Common myeloid progenitor, CD34-positive (primary cell): ENCODE measurements around the gene MANSC1.

Experiments
- CTCF ChIA-PET: fragments of 350-600 bp; sonication (Branson Sonifier 250); formaldehyde crosslinking; loops from one replicate; lab custom pipeline; 2021; ENCODE audit warnings: antibody characterized with exemption; lab: Charles Lee
- POLR2A ChIA-PET: fragments of 350-600 bp; sonication (Branson Sonifier 250); formaldehyde crosslinking; loops from one replicate; lab custom pipeline; 2021; ENCODE audit warnings: antibody characterized with exemption; lab: Charles Lee
- DNase-seq, 3 donors: peaks; one replicate each; pipeline versions ENCODE4 v3.0.0 to v3.0.0-alpha.2; 2013
- H3K27ac ChIP-seq, 2 experiments: 1 replicate in 1 of 2; 2 replicates in 1 of 2; pipeline ENCODE4 v1.7.0; 2013; ENCODE audit warnings: inconsistent platforms in 2 of 2, low read length in 2 of 2, mild to moderate bottlenecking in 2 of 2, low read depth in 1 of 2, moderate library complexity in 1 of 2; ENCODE audit not compliant: severe bottlenecking in 2 of 2, insufficient read depth in 1 of 2, poor library complexity in 1 of 2
- H3K27me3 ChIP-seq, 5 experiments: replicated peaks in 2 of 5; 1 replicate in 3 of 5; 2 replicates in 2 of 5; pipeline versions ENCODE4 v1.6.1 to v1.7.0; 2013; ENCODE audit warnings: low read length in 4 of 5, mild to moderate bottlenecking in 2 of 5, moderate library complexity in 2 of 5, inconsistent platforms in 1 of 5; ENCODE audit not compliant: insufficient read depth in 5 of 5, control insufficient read depth in 4 of 5
- H3K36me3 ChIP-seq, 4 experiments: 1 replicate in 2 of 4; 2 replicates in 2 of 4; pipeline versions ENCODE4 v1.6.1 to v1.7.0; 2013; ENCODE audit warnings: low read length in 3 of 4, control low read depth in 1 of 4, mild to moderate bottlenecking in 1 of 4; ENCODE audit not compliant: control insufficient read depth in 4 of 4, insufficient read depth in 4 of 4
- H3K4me1 ChIP-seq, 4 experiments: 1 replicate in 3 of 4; 2 replicates in 1 of 4; pipeline versions ENCODE4 v1.6.1 to v1.7.1; 2013; ENCODE audit warnings: low read length in 3 of 4, mild to moderate bottlenecking in 3 of 4, control low read depth in 1 of 4, inconsistent platforms in 1 of 4, moderate library complexity in 1 of 4; ENCODE audit not compliant: control insufficient read depth in 4 of 4, insufficient read depth in 4 of 4; ENCODE audit errors: control extremely low read depth in 1 of 4
- H3K4me3 ChIP-seq, 7 experiments: 1 replicate in 4 of 7; 2 replicates in 3 of 7; pipeline versions ENCODE4 v1.5.1 to v1.7.0; 2013; ENCODE audit warnings: mild to moderate bottlenecking in 7 of 7, low read length in 6 of 7, moderate library complexity in 6 of 7, inconsistent platforms in 2 of 7, low read depth in 2 of 7, control low read depth in 1 of 7; ENCODE audit not compliant: insufficient read depth in 4 of 7, control insufficient read depth in 1 of 7; ENCODE audit errors: extremely low read depth in 1 of 7
- H3K9me3 ChIP-seq, 5 experiments: 1 replicate in 4 of 5; 2 replicates in 1 of 5; pipeline versions ENCODE4 v1.6.1 to v1.7.1; 2013; ENCODE audit warnings: low read length in 4 of 5, mild to moderate bottlenecking in 2 of 5, inconsistent platforms in 1 of 5, low read depth in 1 of 5, moderate library complexity in 1 of 5; ENCODE audit not compliant: control insufficient read depth in 4 of 5, insufficient read depth in 2 of 5; ENCODE audit errors: control extremely low read depth in 1 of 5
- WGBS: methylation state at CpG from one replicate; pipeline ENCODE4 v1.1.5; 2013; ENCODE audit not compliant: insufficient coverage; 5-methylcytosine and 5-hydroxymethylcytosine counted together

The MANSC1 gene

DNA sequence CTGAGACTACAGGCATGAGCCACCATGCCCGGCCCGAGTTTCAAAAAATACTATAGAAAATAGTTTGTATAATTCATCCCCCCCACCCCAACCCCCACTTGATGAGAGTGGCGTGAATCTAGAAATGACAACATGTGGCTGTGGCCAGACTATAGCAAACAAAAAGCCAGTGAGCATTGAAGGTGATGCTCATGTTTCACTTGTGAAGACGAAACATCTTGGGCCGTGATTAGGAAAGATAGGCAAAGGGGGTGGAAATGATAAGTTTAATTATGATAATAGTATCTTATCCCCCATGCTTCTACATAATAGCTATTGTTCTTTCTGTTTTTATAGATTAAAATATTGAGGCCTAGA is 15.4 kb upstream of the MANSC1 start:
- H3K36me3 ChIP-seq = peaks cover 3 to 11% (median 9%) of the 10 kb centered on the region in 4 experiments
- 100% methylated on average over 1 of the region's 5 CpGs for WGBS
- H3K27ac ChIP-seq = no peak overlapping the region
- DNase-seq = no peak
- ChIA-PET POLR2A (no interaction called here), CTCF (interaction anchor here (0.6 to 3.6 kb wide), 3 partner anchors 8 to 38 kb away, joined by 3 to 19 read pairs (median 3); partner anchors contain the start of gene BORCS5)
- no peak overlapping the region for H3K4me3 ChIP-seq
- H3K4me1 ChIP-seq = no peaks in the 10 kb centered on the region
- H3K27me3 ChIP-seq = no peaks in the 10 kb centered on the region
- H3K9me3 ChIP-seq = no peaks in the 10 kb centered on the region

DNA sequence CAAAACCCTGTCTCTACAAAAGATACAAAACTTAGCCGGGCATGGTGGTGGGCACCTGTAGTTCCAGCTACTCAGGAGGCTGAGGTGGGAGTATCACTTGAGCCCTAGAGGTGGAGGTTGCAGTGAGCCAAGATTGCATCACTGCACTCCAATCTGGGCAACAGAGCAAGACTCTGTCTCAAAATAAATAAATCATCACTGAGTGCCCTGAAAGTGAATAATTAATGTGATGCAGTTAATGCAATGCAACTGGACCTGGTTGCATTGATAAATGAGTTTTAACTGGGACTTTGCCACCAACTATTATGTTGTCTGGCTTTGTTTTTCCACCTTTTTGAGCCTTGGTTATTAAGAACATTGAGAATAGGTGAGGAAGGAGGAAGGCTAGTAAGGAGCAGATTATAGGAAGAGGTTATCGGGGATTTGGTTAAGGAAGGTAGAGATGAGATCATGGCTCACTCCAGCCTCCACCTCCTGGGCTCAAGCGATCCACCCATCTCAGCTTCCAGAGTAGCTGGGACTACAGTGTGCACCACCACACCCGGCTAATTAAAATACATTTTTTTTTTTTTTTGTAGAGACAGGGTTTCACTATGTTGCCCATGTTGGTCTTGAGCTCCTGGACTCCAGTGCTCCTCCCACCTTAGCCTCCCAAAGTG is 14.9 kb upstream of the MANSC1 start:
- ChIA-PET CTCF (interaction anchor here (0.6 to 3.6 kb wide), 2 partner anchors 8 to 12 kb away, joined by 3 to 19 read pairs; partner anchors contain the start of gene BORCS5), POLR2A (no interaction called here)
- Histone ChIP-seq H3K4me1 (no peaks in the 10 kb centered on the region), H3K36me3 (peaks cover 3 to 11% (median 9%) of the 10 kb centered on the region in 4 experiments), H3K27me3 (no peaks in the 10 kb centered on the region), H3K9me3 (no peaks in the 10 kb centered on the region), H3K27ac (no peak overlapping the region), H3K4me3 (no peak overlapping the region)
- WGBS = 100% methylated on average over 1 of the region's 4 CpGs
- DNase-seq = no peak

DNA sequence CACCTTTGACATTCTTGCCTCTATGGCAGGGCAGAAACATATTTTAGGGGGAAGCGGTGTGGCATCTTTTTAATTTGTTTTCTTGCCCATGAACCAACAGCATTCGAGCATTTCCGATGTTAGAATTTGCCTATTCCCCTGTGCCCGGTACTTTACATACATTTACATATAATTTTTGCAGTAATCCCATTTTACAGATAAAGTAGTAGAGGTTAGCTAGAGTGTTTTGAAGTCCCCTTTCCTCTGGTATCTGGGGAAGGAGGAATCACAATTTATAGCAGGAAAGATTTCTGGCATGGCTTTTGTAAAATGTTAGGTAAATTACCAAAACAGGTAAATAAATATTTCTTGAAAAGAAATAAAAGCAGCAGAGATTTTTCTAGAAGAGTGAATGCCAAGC is 8.5 kb upstream of the MANSC1 start:
- peaks cover 0 to 3% (median 2%) of the 10 kb centered on the region in 4 experiments for H3K36me3 ChIP-seq
- CTCF ChIA-PET = interaction anchor here (0.6 to 2.8 kb wide), 8 partner anchors 9 to 376 kb away, joined by 3 to 20 read pairs (median 6); partner anchors contain the start of gene MANSC1
- WGBS = no CpG with 5 or more reads among the region's 4 CpGs
- H3K27ac ChIP-seq = peak overlapping the region in 1 of 2 experiments; percentile 90
- DNase-seq = no peak
- H3K27me3 ChIP-seq = no peaks in the 10 kb centered on the region
- H3K4me1 ChIP-seq = peaks cover 12 to 21% (median 16%) of the 10 kb centered on the region in 4 experiments
- POLR2A ChIA-PET = interaction anchor here (1.8 kb wide), 1 partner anchor 8 kb away, joined by 4 read pairs; no protein-coding TSS in a partner anchor
- no peaks in the 10 kb centered on the region for H3K9me3 ChIP-seq
- H3K4me3 ChIP-seq = peak overlapping the region in 3 of 7 experiments; percentile 90 to 93 (median 91)

GRCh38 chr12:12357719-12358461 is 7.8 kb upstream of the MANSC1 start:
- CTCF ChIA-PET = interaction anchor here (0.6 to 2.8 kb wide), 15 partner anchors 7 to 456 kb away, joined by 3 to 20 read pairs (median 4); partner anchors contain the start of gene MANSC1
- H3K9me3 ChIP-seq = no peaks in the 10 kb centered on the region
- POLR2A ChIA-PET = interaction anchor here (0.6 to 1.8 kb wide), 3 partner anchors 9 to 397 kb away, joined by 3 to 4 read pairs (median 4); no protein-coding TSS in a partner anchor
- 36% methylated on average over 7 of the region's 10 CpGs for WGBS
- H3K27ac ChIP-seq = peak overlapping the region; percentile 67 to 90
- no peaks in the 10 kb centered on the region for H3K27me3 ChIP-seq
- DNase-seq = peak in 2 of 3 donors; percentile 13 to 23
- peak overlapping the region; percentile 74 to 93 (median 88) for H3K4me3 ChIP-seq
- H3K36me3 ChIP-seq = peaks cover 0 to 3% (median under 1%) of the 10 kb centered on the region in 4 experiments
- H3K4me1 ChIP-seq = peaks cover 12 to 21% (median 16%) of the 10 kb centered on the region in 4 experiments

DNA sequence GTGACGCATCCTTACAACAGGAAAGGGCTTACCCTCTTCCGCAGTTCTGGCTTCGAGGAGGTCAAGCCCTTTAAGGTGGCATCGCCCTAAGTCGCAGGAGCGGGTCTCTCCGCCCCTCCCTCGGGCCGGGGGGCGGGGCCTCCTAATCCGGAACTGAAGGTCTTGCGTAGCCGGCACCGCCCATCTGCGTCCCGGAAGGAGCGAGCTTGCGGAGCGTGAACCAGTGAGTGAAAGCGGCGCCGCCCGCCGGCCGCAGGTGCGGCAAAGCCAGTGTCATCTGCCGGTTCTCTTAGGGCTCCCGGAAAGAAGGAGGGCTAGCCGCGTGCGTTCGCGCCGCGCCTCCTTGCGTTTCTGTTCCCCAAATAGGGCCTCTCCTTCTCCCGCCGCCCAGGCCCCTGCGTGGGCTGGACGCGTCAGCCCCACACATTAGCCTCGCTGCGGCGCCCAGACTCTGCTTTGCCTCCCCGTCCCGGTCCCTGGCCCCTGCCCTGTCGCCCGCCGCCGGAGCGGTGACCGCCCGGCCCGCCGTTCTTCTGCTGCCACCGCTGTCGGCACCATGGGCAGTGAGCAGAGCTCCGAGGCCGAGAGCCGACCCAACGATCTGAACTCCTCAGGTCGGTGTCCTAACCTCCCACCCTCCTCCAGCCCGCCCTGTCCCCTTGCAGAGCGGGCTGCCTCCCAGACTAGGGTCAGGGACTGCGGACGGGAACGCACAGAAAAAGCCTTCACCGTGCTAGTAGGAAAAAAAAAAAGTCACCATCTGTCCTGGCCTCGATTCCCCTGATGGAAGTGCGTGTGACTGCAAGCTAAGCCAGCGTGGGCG is 7.1 kb upstream of the MANSC1 start, which contains the start of gene BORCS5:
TSS of gene BORCS5 (plus strand) at position 183 of the 823 bp plus-strand sequence. CDS start at position 557, 374 bp downstream.
- CTCF ChIA-PET = interaction anchor here (0.6 to 2.8 kb wide), 18 partner anchors 8 to 457 kb away, joined by 3 to 20 read pairs (median 4); partner anchors contain the start of gene MANSC1
- Histone ChIP-seq H3K27me3 (no peaks in the 10 kb centered on the region), H3K4me3 (peak within 1 kb of the TSS; percentile 74 to 93 (median 88)), H3K27ac (peak within 1 kb of the TSS; percentile 67 to 90), H3K4me1 (peaks cover 12 to 21% (median 16%) of the 10 kb centered on the region in 4 experiments), H3K36me3 (peaks cover 0 to 3% (median 0%) of the 10 kb centered on the region in 4 experiments), H3K9me3 (no peaks in the 10 kb centered on the region)
- DNase-seq = peak; percentile 97 to 98 (median 98)
- POLR2A ChIA-PET = interaction anchor here (0.6 to 1.8 kb wide), 8 partner anchors 10 to 561 kb away, joined by 3 to 4 read pairs (median 4); no protein-coding TSS in a partner anchor
- WGBS = under 1% methylated on average over 53 of the region's 72 CpGs

DNA sequence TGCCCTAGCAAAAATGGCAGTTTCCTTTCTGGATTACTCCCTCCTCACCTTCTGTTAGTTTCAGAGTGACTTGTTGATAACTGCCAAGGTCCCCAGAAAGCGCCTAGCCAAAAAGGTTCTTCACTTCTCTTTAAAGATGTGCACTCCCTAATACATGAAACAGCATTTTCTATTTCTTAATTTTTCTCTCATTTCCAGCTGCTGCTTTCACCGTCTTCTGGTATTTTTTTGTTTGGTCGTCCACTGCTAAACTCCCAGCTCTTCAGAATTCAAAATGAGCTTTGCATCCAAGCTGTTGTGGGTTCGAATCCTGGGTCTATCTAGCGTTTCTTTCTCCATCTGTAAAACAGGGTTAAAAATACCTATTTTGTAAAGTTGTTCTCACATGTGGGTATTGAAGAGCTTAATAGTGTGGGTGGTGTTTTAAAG is 6.4 kb upstream of the MANSC1 start:
- Histone ChIP-seq H3K4me3 (peak overlapping the region; percentile 74 to 93 (median 88)), H3K9me3 (no peaks in the 10 kb centered on the region), H3K27me3 (no peaks in the 10 kb centered on the region), H3K36me3 (peaks cover 0 to 3% (median 0%) of the 10 kb centered on the region in 4 experiments), H3K27ac (peak overlapping the region in 1 of 2 experiments; percentile 90), H3K4me1 (peaks cover 12 to 21% (median 16%) of the 10 kb centered on the region in 4 experiments)
- ChIA-PET CTCF (interaction anchor here (0.8 to 2.8 kb wide), 12 partner anchors 9 to 366 kb away, joined by 3 to 20 read pairs (median 5); no protein-coding TSS in a partner anchor), POLR2A (interaction anchor here (0.6 to 0.9 kb wide), 4 partner anchors 11 to 562 kb away, joined by 3 to 4 read pairs (median 4); no protein-coding TSS in a partner anchor)
- no peak for DNase-seq
- 36% methylated on average over 5 of the region's 5 CpGs for WGBS
